Activated naive CD8-positive, alpha-beta T cell treated with anti-CD3 and anti-CD28 coated beads, Interleukin-2, amount 50 U/mL, for 16 hours (primary cell): ENCODE measurements around the gene BCAP29.

Source experiments
- DNase-seq: peaks from one replicate; pipeline ENCODE4 v3.0.0-alpha.2; 2020; ENCODE audit warnings: low read depth, low spot score

Gene BCAP29

DNA sequence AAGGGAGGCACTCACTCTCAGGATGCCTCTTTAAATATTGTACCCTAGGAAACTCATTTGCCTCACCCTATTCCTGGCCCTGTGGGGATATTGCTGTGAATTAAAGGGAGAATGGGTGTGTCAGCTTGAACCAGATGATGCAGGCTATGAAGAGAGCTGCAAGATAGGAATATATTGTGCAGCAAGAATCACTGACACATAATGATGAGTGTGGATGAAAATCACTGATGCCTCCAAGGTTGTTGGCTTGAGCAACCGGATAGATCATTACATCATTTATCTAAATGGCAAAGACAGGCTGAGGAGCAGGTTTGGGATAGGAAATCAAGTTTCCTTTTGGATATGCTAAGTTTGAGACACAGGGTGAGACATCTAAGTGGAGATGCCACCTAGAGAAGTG is 86.7 kb downstream of the BCAP29 start:
- no peak for DNase-seq

DNA sequence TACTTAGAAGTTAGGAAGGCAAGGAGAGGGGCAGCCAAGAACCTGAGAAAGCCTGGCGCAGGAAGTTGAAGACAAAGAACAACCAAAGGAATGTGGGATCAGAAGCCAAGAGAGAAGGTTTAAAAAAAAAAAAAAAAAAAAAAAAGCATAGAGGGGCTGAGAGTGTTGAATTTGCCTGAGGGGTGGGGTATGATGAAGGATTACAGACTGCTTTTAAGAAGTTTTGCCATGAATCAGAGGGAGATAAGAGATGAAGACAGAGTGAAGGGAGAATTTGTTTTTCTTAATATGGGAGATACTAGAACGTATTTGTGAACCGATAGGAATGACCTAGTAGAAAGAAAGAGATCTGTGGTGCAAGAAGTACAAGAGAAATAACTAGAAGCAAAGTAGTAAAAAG is 87.3 kb downstream of the BCAP29 start:
- no peak for DNase-seq

GRCh38 chr7:107668296-107668695 is 88.2 kb downstream of the BCAP29 start:
- DNase-seq: no peak
